ENCODE data around the gene SNRNP70. TPM values are rescaled to one million over a fixed set of nuclear protein-coding genes. Genes with fewer than 3 reads are reported as not detected.

SNRNP70 gene
- total RNA-seq, 1 experiment from 2014 or later: 259 TPM

DNA sequence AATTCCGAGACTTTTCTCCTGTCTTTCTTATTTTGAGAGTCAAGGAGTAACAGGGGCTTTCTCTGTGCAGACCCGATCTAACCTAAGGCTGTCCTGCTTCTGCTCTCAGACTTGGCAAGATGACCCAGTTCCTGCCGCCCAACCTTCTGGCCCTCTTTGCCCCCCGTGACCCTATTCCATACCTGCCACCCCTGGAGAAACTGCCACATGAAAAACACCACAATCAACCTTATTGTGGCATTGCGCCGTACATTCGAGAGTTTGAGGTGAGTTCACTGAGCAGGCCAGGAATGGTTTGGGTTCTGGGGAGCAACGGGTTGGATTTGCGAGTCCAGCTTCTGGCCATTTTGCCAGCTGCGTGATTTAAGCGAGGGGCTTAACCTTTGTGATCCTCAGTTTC lies 1.0 kb downstream of the SNRNP70 start:
- TF ChIP-seq, protein P1, sequence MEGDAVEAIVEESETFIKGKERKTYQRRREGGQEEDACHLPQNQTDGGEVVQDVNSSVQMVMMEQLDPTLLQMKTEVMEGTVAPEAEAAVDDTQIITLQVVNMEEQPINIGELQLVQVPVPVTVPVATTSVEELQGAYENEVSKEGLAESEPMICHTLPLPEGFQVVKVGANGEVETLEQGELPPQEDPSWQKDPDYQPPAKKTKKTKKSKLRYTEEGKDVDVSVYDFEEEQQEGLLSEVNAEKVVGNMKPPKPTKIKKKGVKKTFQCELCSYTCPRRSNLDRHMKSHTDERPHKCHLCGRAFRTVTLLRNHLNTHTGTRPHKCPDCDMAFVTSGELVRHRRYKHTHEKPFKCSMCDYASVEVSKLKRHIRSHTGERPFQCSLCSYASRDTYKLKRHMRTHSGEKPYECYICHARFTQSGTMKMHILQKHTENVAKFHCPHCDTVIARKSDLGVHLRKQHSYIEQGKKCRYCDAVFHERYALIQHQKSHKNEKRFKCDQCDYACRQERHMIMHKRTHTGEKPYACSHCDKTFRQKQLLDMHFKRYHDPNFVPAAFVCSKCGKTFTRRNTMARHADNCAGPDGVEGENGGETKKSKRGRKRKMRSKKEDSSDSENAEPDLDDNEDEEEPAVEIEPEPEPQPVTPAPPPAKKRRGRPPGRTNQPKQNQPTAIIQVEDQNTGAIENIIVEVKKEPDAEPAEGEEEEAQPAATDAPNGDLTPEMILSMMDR (IDR thresholded peaks at IDR 0.05; ENCODE audit: insufficient read depth in 1 of 2, low read depth in 1 of 2, low read length in 1 of 2, severe bottlenecking in 1 of 2, unreplicated experiment in 1 of 2): no peak
- H3K4me3 ChIP-seq (ENCODE audit: low read depth, low read length): peak overlapping the region; percentile 71
- CTCF ChIA-PET: no interaction called here
- peaks cover 17% of the 10 kb centered on the region for H3K4me1 Mint-ChIP-seq (ENCODE audit: low read depth, unreplicated experiment)
- no peaks in the 10 kb centered on the region for H3K9me3 Mint-ChIP-seq (ENCODE audit: unreplicated experiment)
- intact Hi-C loops (cut with micrococcal nuclease; ENCODE audit: unreplicated experiment): no loop called here
- H3K27me3 Mint-ChIP-seq (ENCODE audit: insufficient read depth, unreplicated experiment): no peaks in the 10 kb centered on the region
- H3K36me3 Mint-ChIP-seq (ENCODE audit: insufficient read depth, unreplicated experiment): peaks cover 65% of the 10 kb centered on the region
- no peak for DNase-seq
- H3K4me3 Mint-ChIP-seq (ENCODE audit: unreplicated experiment): peak overlapping the region; percentile 92
- no peaks in the 10 kb centered on the region for H3K36me3 ChIP-seq (ENCODE audit: control insufficient read depth, insufficient read depth, low read length)
- POLR2A ChIA-PET: no interaction called here
- H3K27ac Mint-ChIP-seq (ENCODE audit: unreplicated experiment): peak overlapping the region; percentile 78
- no peaks in the 10 kb centered on the region for H3K27me3 ChIP-seq (replicated peaks; ENCODE audit: control insufficient read depth, insufficient read depth, low read length)
- 0 out of 2 replicates have a peak, but pooled peaks cover 7% of the 10 kb centered on the region for H3K4me1 ChIP-seq
- no TSS peak for BruUV-seq (replicated peaks)
- H3K9me3 ChIP-seq: no peaks in the 10 kb centered on the region

DNA sequence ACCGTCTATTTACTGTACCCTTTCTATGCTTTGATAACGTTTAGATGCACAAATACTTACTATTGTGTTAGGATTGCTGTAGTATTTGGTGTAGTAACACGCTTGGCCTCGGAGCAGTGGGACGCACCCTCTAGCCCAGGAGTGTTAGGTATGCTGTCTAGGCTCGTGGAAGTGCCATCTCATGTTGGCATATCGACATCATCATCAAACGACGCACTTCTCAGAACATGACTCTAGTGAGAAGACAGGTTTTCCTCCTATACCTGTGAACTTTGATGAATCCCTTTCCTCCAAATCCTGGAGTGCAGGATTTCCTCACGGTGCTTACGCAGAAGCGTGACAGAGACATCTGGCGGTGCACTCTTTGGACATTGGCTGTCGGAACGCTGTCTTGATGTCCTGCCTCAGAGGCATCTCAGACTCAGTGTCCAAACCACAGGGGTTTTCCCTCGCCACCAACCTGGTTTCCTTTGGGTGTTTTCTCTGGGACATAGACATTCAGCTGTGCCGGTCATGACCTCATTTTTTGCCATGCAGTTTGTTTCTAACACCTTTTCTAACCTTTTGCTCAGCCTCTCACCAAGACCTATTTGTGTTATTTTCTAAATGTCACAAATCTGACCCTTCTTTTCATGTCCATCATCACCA lies 6.3 kb downstream of the SNRNP70 start:
- DNase-seq: no peak
- no peak overlapping the region for H3K4me3 Mint-ChIP-seq (ENCODE audit: unreplicated experiment)
- Histone ChIP-seq H3K27me3 (replicated peaks; ENCODE audit: control insufficient read depth, insufficient read depth, low read length) (no peaks in the 10 kb centered on the region), H3K4me1 (no peaks in the 10 kb centered on the region), H3K4me3 (ENCODE audit: low read depth, low read length) (no peak overlapping the region), H3K36me3 (ENCODE audit: control insufficient read depth, insufficient read depth, low read length) (peaks cover 1% of the 10 kb centered on the region), H3K9me3 (no peaks in the 10 kb centered on the region)
- ChIA-PET CTCF (no interaction called here), POLR2A (interaction anchor here (1.0 kb wide), 1 partner anchor 37 kb away, joined by 3 read pairs; no protein-coding TSS in a partner anchor)
- no peaks in the 10 kb centered on the region for H3K27me3 Mint-ChIP-seq (ENCODE audit: insufficient read depth, unreplicated experiment)
- H3K4me1 Mint-ChIP-seq (ENCODE audit: low read depth, unreplicated experiment): peaks cover 7% of the 10 kb centered on the region
- intact Hi-C loops (cut with micrococcal nuclease; ENCODE audit: unreplicated experiment): no loop called here
- peaks cover 97% of the 10 kb centered on the region for H3K36me3 Mint-ChIP-seq (ENCODE audit: insufficient read depth, unreplicated experiment)
- no peaks in the 10 kb centered on the region for H3K9me3 Mint-ChIP-seq (ENCODE audit: unreplicated experiment)
- BruUV-seq (replicated peaks): no TSS peak
- H3K27ac Mint-ChIP-seq (ENCODE audit: unreplicated experiment): peak overlapping the region; percentile 48
- TF ChIP-seq, protein P1 (IDR thresholded peaks at IDR 0.05; ENCODE audit: insufficient read depth in 1 of 2, low read depth in 1 of 2, low read length in 1 of 2, severe bottlenecking in 1 of 2, unreplicated experiment in 1 of 2): no peak

DNA sequence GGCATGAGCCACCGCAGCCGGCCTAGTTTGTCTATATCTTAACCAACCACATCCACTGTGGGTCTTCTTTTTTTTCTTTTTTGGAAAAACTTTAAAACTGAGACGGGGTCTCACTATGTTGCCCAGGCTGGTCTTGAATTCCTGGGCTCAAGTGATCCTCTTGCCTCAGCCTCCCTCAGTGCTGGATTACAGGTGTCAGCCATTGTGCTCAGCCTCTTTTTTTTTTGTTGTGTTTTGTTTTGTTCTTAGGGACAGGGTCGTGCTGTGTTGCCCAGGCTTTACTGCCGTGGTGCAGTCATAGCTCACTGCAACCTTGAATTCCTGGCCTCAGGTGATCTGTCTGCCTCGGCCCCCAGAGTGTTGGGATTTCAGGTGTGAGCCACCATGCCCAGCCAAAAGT lies 7.4 kb downstream of the SNRNP70 start:
- Mint-ChIP-seq H3K27me3 (ENCODE audit: insufficient read depth, unreplicated experiment) (no peaks in the 10 kb centered on the region), H3K36me3 (ENCODE audit: insufficient read depth, unreplicated experiment) (peaks cover 97% of the 10 kb centered on the region), H3K4me1 (ENCODE audit: low read depth, unreplicated experiment) (peaks cover 1% of the 10 kb centered on the region), H3K9me3 (ENCODE audit: unreplicated experiment) (no peaks in the 10 kb centered on the region), H3K4me3 (ENCODE audit: unreplicated experiment) (no peak overlapping the region), H3K27ac (ENCODE audit: unreplicated experiment) (no peak overlapping the region)
- H3K36me3 ChIP-seq (ENCODE audit: control insufficient read depth, insufficient read depth, low read length): peaks cover 1% of the 10 kb centered on the region
- no TSS peak for BruUV-seq (replicated peaks)
- ChIA-PET POLR2A (interaction anchor here (1.0 kb wide), 1 partner anchor 36 kb away, joined by 3 read pairs; no protein-coding TSS in a partner anchor), CTCF (no interaction called here)
- TF ChIP-seq, protein P1 (IDR thresholded peaks at IDR 0.05; ENCODE audit: insufficient read depth in 1 of 2, low read depth in 1 of 2, low read length in 1 of 2, severe bottlenecking in 1 of 2, unreplicated experiment in 1 of 2): no peak
- intact Hi-C loops (cut with micrococcal nuclease; ENCODE audit: unreplicated experiment): no loop called here
- no peaks in the 10 kb centered on the region for H3K9me3 ChIP-seq
- no peak for DNase-seq
- H3K27me3 ChIP-seq (replicated peaks; ENCODE audit: control insufficient read depth, insufficient read depth, low read length): no peaks in the 10 kb centered on the region
- no peaks in the 10 kb centered on the region; the same call in 1 of the 2 replicates for H3K4me1 ChIP-seq
- H3K4me3 ChIP-seq (ENCODE audit: low read depth, low read length): no peak overlapping the region

Data from Caco-2 (cell line).